ENCODE data around the gene TOM1. TPM values are rescaled to one million over a fixed set of nuclear protein-coding genes. Genes with fewer than 3 reads are reported as not detected.

The TOM1 gene
- total and polyA plus RNA-seq, 2 of the 13 experiments (the other 11 are each of a cell fraction or from before 2014, with no cell fraction given): 30.8 to 87.3 TPM

DNA sequence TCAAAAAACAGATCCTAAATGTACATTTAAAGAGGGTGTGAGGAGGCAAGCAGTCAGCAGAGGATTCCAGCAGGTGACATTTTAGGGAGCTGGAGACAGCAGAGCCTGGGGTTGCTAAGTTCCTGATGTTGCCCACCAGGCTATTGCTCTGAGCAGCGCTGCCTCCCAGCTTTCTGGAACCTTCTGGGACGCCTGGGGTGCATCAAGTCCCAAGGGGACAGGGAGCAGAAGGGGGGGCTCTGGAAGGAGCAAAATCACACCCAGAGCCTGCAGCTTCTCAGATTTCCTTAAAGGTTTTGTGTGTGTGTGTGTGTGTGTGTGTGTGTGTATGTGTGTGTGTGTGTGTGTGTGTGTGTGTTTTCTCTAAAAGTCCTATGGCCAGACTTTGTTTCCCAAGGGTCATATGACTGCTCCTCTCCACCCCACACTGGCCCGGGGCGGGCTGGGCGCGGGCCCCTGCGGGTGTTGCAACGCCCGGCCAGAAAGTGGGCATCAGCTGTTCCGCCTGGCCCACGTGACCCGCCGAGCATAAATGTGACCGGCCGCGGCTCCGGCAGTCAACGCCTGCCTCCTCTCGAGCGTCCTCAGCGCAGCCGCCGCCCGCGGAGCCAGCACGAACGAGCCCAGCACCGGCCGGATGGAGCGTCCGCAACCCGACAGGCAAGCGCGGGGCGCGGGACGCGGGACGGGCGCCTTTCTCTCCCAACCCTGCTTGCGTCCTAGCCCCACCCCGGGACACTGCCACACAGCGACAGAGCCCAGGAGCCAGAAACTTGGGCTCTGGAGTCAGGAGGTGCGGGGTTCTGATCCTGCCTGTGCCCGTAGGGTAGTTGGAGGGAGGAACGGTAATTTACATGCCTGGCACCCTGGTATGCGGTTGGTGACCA lies 81.1 kb downstream of the TOM1 start, which contains the start of gene HMOX1 (continued):
- TF ChIP-seq, protein P1, sequence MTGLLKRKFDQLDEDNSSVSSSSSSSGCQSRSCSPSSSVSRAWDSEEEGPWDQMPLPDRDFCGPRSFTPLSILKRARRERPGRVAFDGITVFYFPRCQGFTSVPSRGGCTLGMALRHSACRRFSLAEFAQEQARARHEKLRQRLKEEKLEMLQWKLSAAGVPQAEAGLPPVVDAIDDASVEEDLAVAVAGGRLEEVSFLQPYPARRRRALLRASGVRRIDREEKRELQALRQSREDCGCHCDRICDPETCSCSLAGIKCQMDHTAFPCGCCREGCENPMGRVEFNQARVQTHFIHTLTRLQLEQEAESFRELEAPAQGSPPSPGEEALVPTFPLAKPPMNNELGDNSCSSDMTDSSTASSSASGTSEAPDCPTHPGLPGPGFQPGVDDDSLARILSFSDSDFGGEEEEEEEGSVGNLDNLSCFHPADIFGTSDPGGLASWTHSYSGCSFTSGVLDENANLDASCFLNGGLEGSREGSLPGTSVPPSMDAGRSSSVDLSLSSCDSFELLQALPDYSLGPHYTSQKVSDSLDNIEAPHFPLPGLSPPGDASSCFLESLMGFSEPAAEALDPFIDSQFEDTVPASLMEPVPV (CRISPR knock-in tag; IDR thresholded peaks at IDR 0.05): peak; percentile 64; the same call in 1 of the 2 replicates
- TF ChIP-seq ZNF574 (CRISPR knock-in tag; IDR thresholded peaks at IDR 0.05) (peak; percentile 84), ZNF460 (CRISPR knock-in tag; IDR thresholded peaks at IDR 0.05; ENCODE audit: borderline replicate concordance) (no peak), ZNF20 (CRISPR knock-in tag; IDR thresholded peaks at IDR 0.05) (no peak), ZNF772 (CRISPR knock-in tag; IDR thresholded peaks at IDR 0.05) (0 out of 2 replicates have a peak, but pooled peaks have one; percentile 82), ZNF441 (CRISPR knock-in tag; IDR thresholded peaks at IDR 0.05; ENCODE audit: borderline replicate concordance) (peak; percentile 53; the same call in 1 of the 2 replicates), RCOR2 (CRISPR knock-in tag; IDR thresholded peaks at IDR 0.05) (peak; percentile 56; the same call in 1 of the 2 replicates), BCL6 (CRISPR knock-in tag; IDR thresholded peaks at IDR 0.05) (peak; percentile 67; the same call in 1 of the 2 replicates), HMGA1 (CRISPR knock-in tag; conservative IDR thresholded peaks at IDR 0.05) (no peak), MYNN (CRISPR knock-in tag; IDR thresholded peaks at IDR 0.05; ENCODE audit: low read depth) (no peak), FOSL2 (CRISPR knock-in tag; IDR thresholded peaks at IDR 0.05) (peak; percentile 64), ZNF660 (CRISPR knock-in tag; IDR thresholded peaks at IDR 0.05; ENCODE audit: borderline replicate concordance, low read depth) (no peak), ZNF83 (CRISPR knock-in tag; IDR thresholded peaks at IDR 0.05; ENCODE audit: borderline replicate concordance) (no peak), MIXL1 (CRISPR knock-in tag; IDR thresholded peaks at IDR 0.05) (0 out of 2 replicates have a peak, but pooled peaks have one; percentile 32), ASH2L (IDR thresholded peaks at IDR 0.05; ENCODE audit: insufficient read length, low read depth, low read length) (peak; percentile 65), ATF7-NPFF (CRISPR knock-in tag; IDR thresholded peaks at IDR 0.05; ENCODE audit: low read depth) (0 out of 2 replicates have a peak, but pooled peaks have one; percentile 37), MXD4 (CRISPR knock-in tag; IDR thresholded peaks at IDR 0.05) (peak; percentile 78; the same call in 1 of the 2 replicates), ZSCAN9 (CRISPR knock-in tag; IDR thresholded peaks at IDR 0.05; ENCODE audit: borderline replicate concordance) (peak; percentile 88; the same call in 1 of the 2 replicates)
- TF ChIP-seq, protein P2, sequence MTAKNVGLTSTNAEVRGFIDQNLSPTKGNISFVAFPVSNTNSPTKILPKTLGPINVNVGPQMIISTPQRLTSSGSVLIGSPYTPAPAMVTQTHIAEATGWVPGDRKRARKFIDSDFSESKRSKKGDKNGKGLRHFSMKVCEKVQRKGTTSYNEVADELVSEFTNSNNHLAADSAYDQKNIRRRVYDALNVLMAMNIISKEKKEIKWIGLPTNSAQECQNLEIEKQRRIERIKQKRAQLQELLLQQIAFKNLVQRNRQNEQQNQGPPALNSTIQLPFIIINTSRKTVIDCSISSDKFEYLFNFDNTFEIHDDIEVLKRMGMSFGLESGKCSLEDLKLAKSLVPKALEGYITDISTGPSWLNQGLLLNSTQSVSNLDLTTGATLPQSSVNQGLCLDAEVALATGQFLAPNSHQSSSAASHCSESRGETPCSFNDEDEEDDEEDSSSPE (CRISPR knock-in tag; IDR thresholded peaks at IDR 0.05): peak; percentile 63; the same call in 1 of the 2 replicates
- TF ChIP-seq, protein P3, sequence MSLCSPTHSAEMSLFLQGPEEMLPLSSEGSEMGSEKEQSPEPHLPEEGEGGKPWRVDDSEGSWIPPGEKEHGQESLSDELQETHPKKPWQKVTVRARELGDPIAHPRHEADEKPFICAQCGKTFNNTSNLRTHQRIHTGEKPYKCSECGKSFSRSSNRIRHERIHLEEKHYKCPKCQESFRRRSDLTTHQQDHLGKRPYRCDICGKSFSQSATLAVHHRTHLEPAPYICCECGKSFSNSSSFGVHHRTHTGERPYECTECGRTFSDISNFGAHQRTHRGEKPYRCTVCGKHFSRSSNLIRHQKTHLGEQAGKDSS (CRISPR knock-in tag; IDR thresholded peaks at IDR 0.05; ENCODE audit: borderline replicate concordance, low read depth): peak; percentile 57; the same call in 1 of the 2 replicates
